GM12878 (cell line): ENCODE measurements around the gene PTCH2. TPM values are rescaled to one million over a fixed set of nuclear protein-coding genes. Genes with fewer than 3 reads are reported as not detected.

Experiments used
- BCL11A ChIP-seq: IDR thresholded peaks from 2 replicates; pipeline ENCODE4 v1.6.1; 2011; ENCODE audit warnings: low read depth, low read length
- CEBPZ ChIP-seq: fragments of 150-350 bp; IDR thresholded peaks from 2 replicates; pipeline ENCODE4 v1.6.1; 2016; ENCODE audit warnings: low read depth, low read length
- DPF2 ChIP-seq: fragments of 450-650 bp; IDR thresholded peaks from 2 replicates; pipeline ENCODE4 v1.6.1; 2017; ENCODE audit warnings: mild to moderate bottlenecking
- EED ChIP-seq: sonication (generic); IDR thresholded peaks from 2 replicates; pipeline ENCODE4 v1.6.1; 2016; ENCODE audit warnings: antibody characterized with exemption, low read depth
- ETV6 ChIP-seq, 2 experiments: fragments of 450-650 bp in 1 of 2; IDR thresholded peaks in 1 of 2; conservative IDR thresholded peaks in 1 of 2; 2 replicates each; pipeline ENCODE4 v1.6.1; 2014; ENCODE audit warnings: antibody characterized with exemption in 1 of 2, borderline replicate concordance in 1 of 2, low read depth in 1 of 2, mild to moderate bottlenecking in 1 of 2, moderate library complexity in 1 of 2
- GABPA ChIP-seq: IDR thresholded peaks from 2 replicates; pipeline ENCODE4 v1.6.1; 2014; ENCODE audit warnings: antibody characterized with exemption, low read depth, mild to moderate bottlenecking, inconsistent platforms
- IKZF2 ChIP-seq, 2 experiments: fragments of 450-650 bp; IDR thresholded peaks; 2 replicates each; pipeline ENCODE4 v1.6.1; 2017; ENCODE audit warnings: mild to moderate bottlenecking in 2 of 2, moderate library complexity in 2 of 2
- JUND ChIP-seq: IDR thresholded peaks from 2 replicates; pipeline ENCODE4 v1.6.1; 2012; ENCODE audit warnings: low read depth, mild to moderate bottlenecking, low read length, improper control_type of control experiment, moderate library complexity
- PAX8 ChIP-seq: fragments of 450-650 bp; IDR thresholded peaks from 2 replicates; pipeline ENCODE4 v1.6.1; 2017; ENCODE audit warnings: mild to moderate bottlenecking, moderate library complexity
- RFX5 ChIP-seq: IDR thresholded peaks from 2 replicates; pipeline ENCODE4 v1.6.1; 2011; ENCODE audit warnings: low read depth, low read length, improper control_type of control experiment
- SMARCA5 ChIP-seq: fragments of 450-650 bp; IDR thresholded peaks from 2 replicates; pipeline ENCODE4 v1.6.1; 2017; ENCODE audit warnings: mild to moderate bottlenecking
- YY1 ChIP-seq: IDR thresholded peaks from 2 replicates; pipeline ENCODE4 v1.6.1; 2011; ENCODE audit warnings: low read depth, mild to moderate bottlenecking, low read length
- ZBTB4 ChIP-seq: fragments of 450-650 bp; formaldehyde crosslinking; IDR thresholded peaks from 2 replicates; pipeline ENCODE4 v1.4.0; 2022; ENCODE audit warnings: mild to moderate bottlenecking, moderate library complexity
- ZNF384 ChIP-seq: IDR thresholded peaks from 2 replicates; pipeline ENCODE4 v1.6.1; 2012; ENCODE audit warnings: low read depth, mild to moderate bottlenecking, low read length, improper control_type of control experiment, borderline replicate concordance
- ZZZ3 ChIP-seq: IDR thresholded peaks from 2 replicates; pipeline ENCODE4 v1.6.1; 2011; ENCODE audit warnings: low read depth; ENCODE audit not compliant: control insufficient read depth, insufficient read length
- polyA plus RNA-seq, 11 experiments: library from polyadenylated mRNA; depleted of rRNA in 4 of 11; unstranded in 6 of 11; stranded (reverse) in 5 of 11; fragments of >200 nt; fragmentation: Nextera tagmentation in 4 of 11; fragmentation: Illumina TruSeq in 1 of 11; extraction: Ambion mirVana in 4 of 11; extraction: Trizol in 1 of 11; gene quantifications; 1 replicate in 1 of 11; 2 replicates in 10 of 11; pipeline versions ENCODE4 v1.2.1 to v1.2.3, GENCODE V29; 2011 to 2016; ENCODE audit warnings: inconsistent platforms in 2 of 11, missing spikeins in 2 of 11, low read depth in 1 of 11
- total RNA-seq, 4 experiments: library from RNA; depleted of rRNA in 3 of 4; stranded (reverse); fragments of >200 nt in 3 of 4; fragmentation: Illumina TruSeq in 1 of 4; extraction: Trizol in 1 of 4; gene quantifications; 2 replicates each; pipeline versions ENCODE4 v1.2.1 to v1.2.3, GENCODE V29; 2013 to 2021
- TF ChIP-seq, protein P1 (sequence below): IDR thresholded peaks from 2 replicates; pipeline ENCODE4 v1.6.1; 2011; ENCODE audit warnings: low read depth, low read length, improper control_type of control experiment, borderline replicate concordance
- TF ChIP-seq, protein P2 (sequence below): fragments of 450-650 bp; IDR thresholded peaks from 2 replicates; pipeline ENCODE4 v1.6.1; 2016; ENCODE audit warnings: mild to moderate bottlenecking
- TF ChIP-seq, protein P3 (sequence below): fragments of 450-650 bp; IDR thresholded peaks from 2 replicates; pipeline ENCODE4 v1.6.1; 2016; ENCODE audit warnings: mild to moderate bottlenecking

Gene PTCH2
- total and polyA plus RNA-seq, 10 of the 15 experiments (the other 5 are each of a cell fraction or from before 2014, with no cell fraction given), result 0.03 to 8.4 (median 0.10) TPM

DNA sequence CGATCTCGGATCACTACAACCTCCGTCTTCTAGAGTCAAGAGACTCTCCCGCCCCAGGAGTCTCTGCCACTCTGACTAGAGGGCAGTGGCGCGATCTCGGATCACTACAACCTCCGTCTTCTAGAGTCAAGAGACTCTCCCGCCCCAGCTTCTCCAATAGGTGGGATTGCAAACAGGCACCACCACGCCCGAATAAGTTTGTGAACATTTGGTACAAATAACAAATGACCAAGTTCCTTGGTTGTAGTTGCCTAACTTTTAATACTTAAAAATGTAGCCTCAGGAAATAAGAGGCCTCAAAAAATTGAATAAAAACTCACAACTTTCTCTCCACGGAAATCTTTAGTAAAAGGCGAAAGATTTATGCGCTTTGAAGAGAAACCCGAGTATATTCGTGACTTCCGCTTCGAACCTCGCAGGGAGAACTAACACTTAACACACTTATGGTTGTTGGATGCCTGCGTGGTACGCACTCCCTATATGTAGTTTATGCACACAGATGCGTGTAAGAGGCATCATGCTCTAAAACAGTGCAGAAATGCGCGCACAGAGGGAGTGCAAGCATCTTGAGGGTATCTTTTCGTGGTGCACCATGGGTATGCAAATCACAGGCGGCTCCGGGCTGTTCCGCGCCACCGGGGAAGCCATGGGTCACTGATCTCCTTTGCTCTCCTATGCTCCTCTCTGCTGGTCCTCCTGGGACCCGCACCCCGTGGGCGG, 23.3 kb downstream of the PTCH2 start (continued):
- TF ChIP-seq CEBPZ (no peak), ZBTB4 (CRISPR knock-in tag) (peak; percentile 91), GABPA (peak; percentile 64; the same call in 1 of the 2 replicates), ZZZ3 (no peak), EED (no peak; the same call in 1 of the 2 replicates), IKZF2 (IDR thresholded peaks at IDR 0.05) (peak; percentile 51 to 52), DPF2 (peak; percentile 40; the same call in 1 of the 2 replicates), SMARCA5 (peak; percentile 37; the same call in 1 of the 2 replicates), YY1 (peak; percentile 54; the same call in 1 of the 2 replicates), ETV6 (conservative IDR thresholded peaks at IDR 0.05 in 1 of 2, IDR thresholded peaks at IDR 0.05 in 1 of 2; ENCODE audit: borderline replicate concordance in 1 of 2, low read depth in 1 of 2) (peak in 1 of 2 experiments; percentile 81; a peak in 2 of 4 replicates), ZNF384 (no peak), PAX8 (peak; percentile 99), RFX5 (no peak), JUND (no peak), BCL11A (peak; percentile 75; the same call in 1 of the 2 replicates)
- TF ChIP-seq, protein P1, sequence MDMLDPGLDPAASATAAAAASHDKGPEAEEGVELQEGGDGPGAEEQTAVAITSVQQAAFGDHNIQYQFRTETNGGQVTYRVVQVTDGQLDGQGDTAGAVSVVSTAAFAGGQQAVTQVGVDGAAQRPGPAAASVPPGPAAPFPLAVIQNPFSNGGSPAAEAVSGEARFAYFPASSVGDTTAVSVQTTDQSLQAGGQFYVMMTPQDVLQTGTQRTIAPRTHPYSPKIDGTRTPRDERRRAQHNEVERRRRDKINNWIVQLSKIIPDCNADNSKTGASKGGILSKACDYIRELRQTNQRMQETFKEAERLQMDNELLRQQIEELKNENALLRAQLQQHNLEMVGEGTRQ, result no peak
- TF ChIP-seq, protein P2, sequence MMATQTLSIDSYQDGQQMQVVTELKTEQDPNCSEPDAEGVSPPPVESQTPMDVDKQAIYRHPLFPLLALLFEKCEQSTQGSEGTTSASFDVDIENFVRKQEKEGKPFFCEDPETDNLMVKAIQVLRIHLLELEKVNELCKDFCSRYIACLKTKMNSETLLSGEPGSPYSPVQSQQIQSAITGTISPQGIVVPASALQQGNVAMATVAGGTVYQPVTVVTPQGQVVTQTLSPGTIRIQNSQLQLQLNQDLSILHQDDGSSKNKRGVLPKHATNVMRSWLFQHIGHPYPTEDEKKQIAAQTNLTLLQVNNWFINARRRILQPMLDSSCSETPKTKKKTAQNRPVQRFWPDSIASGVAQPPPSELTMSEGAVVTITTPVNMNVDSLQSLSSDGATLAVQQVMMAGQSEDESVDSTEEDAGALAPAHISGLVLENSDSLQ, result peak; percentile 85
- TF ChIP-seq, protein P3, sequence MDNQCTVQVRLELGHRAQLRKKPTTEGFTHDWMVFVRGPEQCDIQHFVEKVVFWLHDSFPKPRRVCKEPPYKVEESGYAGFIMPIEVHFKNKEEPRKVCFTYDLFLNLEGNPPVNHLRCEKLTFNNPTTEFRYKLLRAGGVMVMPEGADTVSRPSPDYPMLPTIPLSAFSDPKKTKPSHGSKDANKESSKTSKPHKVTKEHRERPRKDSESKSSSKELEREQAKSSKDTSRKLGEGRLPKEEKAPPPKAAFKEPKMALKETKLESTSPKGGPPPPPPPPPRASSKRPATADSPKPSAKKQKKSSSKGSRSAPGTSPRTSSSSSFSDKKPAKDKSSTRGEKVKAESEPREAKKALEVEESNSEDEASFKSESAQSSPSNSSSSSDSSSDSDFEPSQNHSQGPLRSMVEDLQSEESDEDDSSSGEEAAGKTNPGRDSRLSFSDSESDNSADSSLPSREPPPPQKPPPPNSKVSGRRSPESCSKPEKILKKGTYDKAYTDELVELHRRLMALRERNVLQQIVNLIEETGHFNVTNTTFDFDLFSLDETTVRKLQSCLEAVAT, result peak; percentile 84
